ENCODE results near the gene ZCCHC4.

- TF ChIP-seq EZH2 (IDR thresholded peaks at IDR 0.05; ENCODE audit: borderline replicate concordance, low read length) (no peak), CTCF (conservative IDR thresholded peaks at IDR 0.05 in 1 of 2, IDR thresholded peaks at IDR 0.05 in 1 of 2; ENCODE audit: extremely low read depth in 1 of 2, insufficient read depth in 1 of 2, low read depth in 1 of 2, low read length in 2 of 2) (no peak)
These were observed 35.4 kb downstream of the ZCCHC4 start for GRCh38 chr4:25347971-25348370.
